ENCODE measurements around the gene SAT2. TPM values are rescaled to one million over a fixed set of nuclear protein-coding genes. Genes with fewer than 3 reads are reported as not detected.

Gene SAT2
- total RNA-seq, 1 donor from 2014 or later: 22.6 TPM

DNA sequence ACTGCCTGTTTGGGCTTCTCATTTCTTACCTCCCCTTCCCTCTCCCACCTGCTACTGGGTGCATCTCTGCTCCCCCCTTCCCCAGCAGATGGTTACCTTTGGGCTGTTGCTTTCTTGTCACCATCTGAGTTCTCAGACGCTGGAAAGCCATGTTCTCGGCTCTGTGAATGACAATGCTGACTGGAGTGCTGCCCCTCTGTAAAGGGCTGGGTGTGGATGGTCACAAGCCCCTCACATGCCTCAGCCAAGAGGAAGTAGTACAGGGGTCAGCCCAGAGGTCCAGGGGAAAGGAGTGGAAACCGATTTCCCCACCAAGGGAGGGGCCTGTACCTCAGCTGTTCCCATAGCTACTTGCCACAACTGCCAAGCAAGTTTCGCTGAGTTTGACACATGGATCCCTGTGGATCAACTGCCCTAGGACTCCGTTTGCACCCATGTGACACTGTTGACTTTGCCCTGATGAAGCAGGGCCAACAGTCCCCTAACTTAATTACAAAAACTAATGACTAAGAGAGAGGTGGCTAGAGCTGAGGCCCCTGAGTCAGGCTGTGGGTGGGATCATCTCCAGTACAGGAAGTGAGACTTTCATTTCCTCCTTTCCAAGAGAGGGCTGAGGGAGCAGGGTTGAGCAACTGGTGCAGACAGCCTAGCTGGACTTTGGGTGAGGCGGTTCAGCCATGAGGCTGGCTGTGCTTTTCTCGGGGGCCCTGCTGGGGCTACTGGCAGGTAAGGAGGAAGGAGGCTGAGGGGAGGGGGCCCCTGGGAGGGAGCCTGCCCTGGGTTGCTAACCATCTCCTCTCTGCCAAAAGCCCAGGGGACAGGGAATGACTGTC, 48.4 kb downstream of the SAT2 start, which contains the start of gene CD68:
Gene CD68 (plus strand): TSS at position 638 of the 833 bp plus-strand sequence. CDS start 40 bp downstream, at position 678.
- H3K36me3 ChIP-seq: peaks cover 47 to 48% of the 10 kb centered on the region in 2 donors
- no peaks in the 10 kb centered on the region for H3K9me3 ChIP-seq
- TF ChIP-seq, protein P1, sequence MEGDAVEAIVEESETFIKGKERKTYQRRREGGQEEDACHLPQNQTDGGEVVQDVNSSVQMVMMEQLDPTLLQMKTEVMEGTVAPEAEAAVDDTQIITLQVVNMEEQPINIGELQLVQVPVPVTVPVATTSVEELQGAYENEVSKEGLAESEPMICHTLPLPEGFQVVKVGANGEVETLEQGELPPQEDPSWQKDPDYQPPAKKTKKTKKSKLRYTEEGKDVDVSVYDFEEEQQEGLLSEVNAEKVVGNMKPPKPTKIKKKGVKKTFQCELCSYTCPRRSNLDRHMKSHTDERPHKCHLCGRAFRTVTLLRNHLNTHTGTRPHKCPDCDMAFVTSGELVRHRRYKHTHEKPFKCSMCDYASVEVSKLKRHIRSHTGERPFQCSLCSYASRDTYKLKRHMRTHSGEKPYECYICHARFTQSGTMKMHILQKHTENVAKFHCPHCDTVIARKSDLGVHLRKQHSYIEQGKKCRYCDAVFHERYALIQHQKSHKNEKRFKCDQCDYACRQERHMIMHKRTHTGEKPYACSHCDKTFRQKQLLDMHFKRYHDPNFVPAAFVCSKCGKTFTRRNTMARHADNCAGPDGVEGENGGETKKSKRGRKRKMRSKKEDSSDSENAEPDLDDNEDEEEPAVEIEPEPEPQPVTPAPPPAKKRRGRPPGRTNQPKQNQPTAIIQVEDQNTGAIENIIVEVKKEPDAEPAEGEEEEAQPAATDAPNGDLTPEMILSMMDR (IDR thresholded peaks at IDR 0.05): no peak
- intact Hi-C loops (cut with DNase I): no loop called here
- peak within 1 kb of the TSS; percentile 85 to 87 for H3K27ac ChIP-seq
- H3K4me1 ChIP-seq: peaks cover 20 to 40% of the 10 kb centered on the region in 2 donors
- no peaks in the 10 kb centered on the region for H3K27me3 ChIP-seq
- peak within 1 kb of the TSS; percentile 30 to 65 for H3K4me3 ChIP-seq
- DNase-seq (ENCODE audit: low spot score in 2 of 2): peak; percentile 88 to 92

DNA sequence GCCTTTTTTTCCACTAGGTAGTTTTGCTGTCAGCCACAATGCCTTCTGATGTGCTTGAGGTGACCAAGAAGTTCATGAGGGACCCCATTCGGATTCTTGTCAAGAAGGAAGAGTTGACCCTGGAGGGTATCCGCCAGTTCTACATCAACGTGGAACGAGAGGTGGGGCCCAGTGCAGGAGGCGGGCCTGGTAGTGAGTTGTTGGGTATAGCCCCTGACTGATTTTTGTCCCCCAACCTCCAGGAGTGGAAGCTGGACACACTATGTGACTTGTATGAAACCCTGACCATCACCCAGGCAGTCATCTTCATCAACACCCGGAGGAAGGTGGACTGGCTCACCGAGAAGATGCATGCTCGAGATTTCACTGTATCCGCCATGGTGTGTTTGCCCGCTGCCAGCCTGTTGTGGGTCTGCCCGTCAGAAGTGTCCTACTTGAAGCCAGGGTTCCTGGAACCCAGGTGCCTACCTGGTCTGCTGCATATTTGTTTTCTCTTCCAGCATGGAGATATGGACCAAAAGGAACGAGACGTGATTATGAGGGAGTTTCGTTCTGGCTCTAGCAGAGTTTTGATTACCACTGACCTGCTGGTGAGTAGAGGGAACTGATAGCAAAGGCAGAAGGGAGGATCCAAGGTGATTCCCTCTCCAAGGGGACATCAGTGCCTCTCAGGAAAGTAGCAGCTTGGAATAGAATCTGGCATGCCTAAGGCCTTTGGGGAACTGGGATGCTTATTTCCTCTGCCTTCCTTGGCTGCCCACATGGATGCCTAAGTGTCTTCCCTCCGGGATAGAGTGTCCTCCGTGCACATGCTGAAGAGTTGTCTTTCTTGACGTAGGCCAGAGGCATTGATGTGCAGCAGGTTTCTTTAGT, 50.1 kb downstream of the SAT2 start:
- TF ChIP-seq, protein P1 (IDR thresholded peaks at IDR 0.05): no peak
- Histone ChIP-seq H3K4me1 (peaks cover 12 to 35% of the 10 kb centered on the region in 2 donors), H3K4me3 (no peak overlapping the region), H3K36me3 (peaks cover 50 to 53% of the 10 kb centered on the region in 2 donors), H3K27me3 (no peaks in the 10 kb centered on the region), H3K9me3 (no peaks in the 10 kb centered on the region), H3K27ac (peak overlapping the region in 1 of 2 donors; percentile 1)
- DNase-seq (ENCODE audit: low spot score in 2 of 2): no peak
- intact Hi-C loops (cut with DNase I): no loop called here

DNA sequence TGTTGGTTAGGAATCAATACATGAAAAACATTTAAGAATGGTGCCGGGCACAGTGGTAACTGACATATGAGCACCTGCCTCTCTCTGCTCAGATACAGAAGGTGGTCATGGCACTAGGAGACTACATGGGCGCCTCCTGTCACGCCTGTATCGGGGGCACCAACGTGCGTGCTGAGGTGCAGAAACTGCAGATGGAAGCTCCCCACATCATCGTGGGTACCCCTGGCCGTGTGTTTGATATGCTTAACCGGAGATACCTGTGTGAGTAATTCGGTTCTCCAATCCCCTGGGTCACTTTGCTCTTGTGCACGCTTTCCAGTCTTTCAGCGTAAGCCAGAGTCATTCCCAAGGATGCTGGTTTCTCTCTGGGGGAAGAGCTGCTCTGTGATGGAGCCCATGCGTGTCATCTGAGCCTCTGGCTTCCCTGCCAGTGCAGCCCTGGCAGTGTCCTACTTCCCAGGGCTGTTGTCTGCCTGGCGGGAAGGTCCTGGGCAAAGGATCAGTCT, 51.1 kb downstream of the SAT2 start:
- no peaks in the 10 kb centered on the region for H3K27me3 ChIP-seq
- no peak overlapping the region for H3K27ac ChIP-seq
- TF ChIP-seq, protein P1 (IDR thresholded peaks at IDR 0.05): no peak
- H3K4me3 ChIP-seq: no peak overlapping the region
- peaks cover 5 to 31% of the 10 kb centered on the region in 2 donors for H3K4me1 ChIP-seq
- peaks cover 50 to 53% of the 10 kb centered on the region in 2 donors for H3K36me3 ChIP-seq
- no peaks in the 10 kb centered on the region for H3K9me3 ChIP-seq
- no peak for DNase-seq (ENCODE audit: low spot score in 2 of 2)
- intact Hi-C loops (cut with DNase I): no loop called here

Other genes starting within 250 kb of the SAT2 start
- 0.43 TPM for gene TNK1, start 246.7 kb downstream of the SAT2 start, total RNA-seq
- 297 TPM for gene PLSCR3, start 233.3 kb downstream of the SAT2 start, total RNA-seq
- 241 TPM for gene TMEM256, start 223.7 kb downstream of the SAT2 start, total RNA-seq
- 34.3 TPM for gene NLGN2, start 220.0 kb downstream of the SAT2 start, total RNA-seq
- not detected for gene SPEM1, start 207.5 kb downstream of the SAT2 start, total RNA-seq
- gene SPEM2, start 202.2 kb downstream of the SAT2 start, total RNA-seq: not detected
- not detected for gene SPEM3, start 199.0 kb downstream of the SAT2 start, total RNA-seq
- 20.4 TPM for gene TMEM102, start 192.4 kb downstream of the SAT2 start, total RNA-seq
- 0.32 TPM for gene FGF11, start 188.3 kb downstream of the SAT2 start, total RNA-seq
- gene CHRNB1, start 182.8 kb downstream of the SAT2 start, total RNA-seq: 5.0 TPM
- gene ZBTB4, start 148.2 kb downstream of the SAT2 start, total RNA-seq: 67.9 TPM
- gene SLC35G6, start 146.4 kb downstream of the SAT2 start, total RNA-seq: not detected
- 69.5 TPM for gene POLR2A, start 143.5 kb downstream of the SAT2 start, total RNA-seq
- gene TNFSF12, start 78.8 kb downstream of the SAT2 start, total RNA-seq: 88.6 TPM
- 17.5 TPM for gene TNFSF13, start 69.1 kb downstream of the SAT2 start, total RNA-seq
- gene SENP3, start 65.9 kb downstream of the SAT2 start, total RNA-seq: 92.0 TPM
- gene CD68, start 48.2 kb downstream of the SAT2 start, total RNA-seq: 151 TPM
- 157 TPM for gene MPDU1, start 44.0 kb downstream of the SAT2 start, total RNA-seq
- gene SOX15, start 37.7 kb downstream of the SAT2 start, total RNA-seq: not detected
- 19.3 TPM for gene FXR2, start 12.9 kb downstream of the SAT2 start, total RNA-seq
- gene SHBG, start 2.3 kb upstream of the SAT2 start, total RNA-seq: not detected
- 0.11 TPM for gene ATP1B2, start 23.1 kb upstream of the SAT2 start, total RNA-seq
- gene TP53, start 59.7 kb upstream of the SAT2 start, total RNA-seq: 48.0 TPM
- gene WRAP53, start 60.7 kb upstream of the SAT2 start, total RNA-seq: 1.5 TPM
- gene EFNB3, start 77.4 kb upstream of the SAT2 start, total RNA-seq: not detected
- gene DNAH2, start 89.9 kb upstream of the SAT2 start, total RNA-seq: 0.43 TPM
- 20.0 TPM for gene KDM6B, start 206.4 kb upstream of the SAT2 start, total RNA-seq
- 223 TPM for gene TMEM88, start 227.2 kb upstream of the SAT2 start, total RNA-seq
- gene NAA38, start 229.7 kb upstream of the SAT2 start, total RNA-seq: 59.0 TPM
- gene CYB5D1, start 230.2 kb upstream of the SAT2 start, total RNA-seq: 0.21 TPM

Data from ascending aorta (tissue), 2 donors.